Measurements from ENCODE around the gene UPP1.

The UPP1 gene

GRCh38 chr7:48087349-48087748 lies 1.7 kb upstream of the UPP1 start:
- DNase-seq, result no peak

DNA sequence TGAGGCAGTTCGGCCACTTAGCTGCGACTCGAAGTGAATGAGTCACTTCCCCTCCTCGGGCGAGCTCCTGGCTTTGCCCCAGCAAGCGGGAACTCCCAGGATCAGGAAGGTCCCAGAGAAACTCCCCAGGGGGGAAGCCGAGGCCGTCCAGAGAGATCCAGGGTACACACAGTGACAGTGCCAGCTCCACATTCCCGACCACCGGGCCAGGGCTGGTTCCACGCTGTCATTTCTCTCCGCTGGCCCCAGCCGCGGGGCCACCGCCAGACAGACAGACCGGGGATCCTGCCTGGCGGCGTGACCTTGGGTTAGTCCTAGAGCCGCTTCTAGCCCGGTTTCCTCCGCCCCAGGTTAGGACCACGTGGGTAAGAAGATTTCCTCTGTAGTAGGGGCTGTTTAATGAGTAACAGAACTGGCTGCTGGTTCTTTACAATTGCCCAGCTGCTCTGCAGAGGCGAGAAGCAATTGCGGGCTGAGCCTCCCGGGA lies 463 bp upstream of the UPP1 start:
- DNase-seq, result peak in 1 of 2 experiments; percentile 89

DNA sequence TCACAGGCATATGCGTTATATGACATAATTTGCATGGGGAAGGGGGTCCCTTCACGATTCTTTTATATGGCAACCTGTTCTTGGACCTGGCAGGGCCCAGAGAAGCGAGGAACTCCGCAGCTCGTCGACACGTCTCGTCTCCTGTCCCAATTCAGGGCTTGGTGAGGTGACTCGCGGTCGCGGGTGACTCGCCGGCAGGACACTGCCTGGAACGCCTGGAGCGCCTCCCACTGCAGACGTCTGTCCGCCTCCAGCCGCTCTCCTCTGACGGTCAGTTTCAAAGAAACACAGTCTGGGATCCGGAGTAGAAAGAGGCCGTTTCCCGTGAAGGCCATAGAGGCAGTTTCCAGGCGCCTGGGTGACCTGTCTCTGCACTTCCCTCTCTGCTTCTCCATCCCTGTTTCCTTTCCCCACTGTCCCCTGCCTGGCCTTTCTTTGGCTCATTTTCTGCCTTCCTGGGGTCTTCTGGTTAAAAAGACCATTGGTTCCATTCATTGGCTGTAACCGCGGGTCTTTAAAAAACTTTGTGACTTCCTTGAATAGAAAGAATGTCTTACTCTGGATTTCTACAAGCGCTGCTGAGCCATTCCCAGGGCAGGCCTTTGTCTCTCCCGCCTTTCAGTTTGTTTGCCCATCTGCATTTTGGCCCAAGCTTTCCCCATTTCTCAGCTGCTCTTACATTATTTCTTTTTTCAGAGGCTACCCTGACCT lies 1.2 kb downstream of the UPP1 start:
- no peak for DNase-seq

- peak in 1 of 2 experiments; percentile 15 for DNase-seq
Observed at GRCh38 chr7:48091506-48092433, 2.7 kb downstream of the UPP1 start.

- peak in 1 of 2 experiments; percentile 11 for DNase-seq
Observed at GRCh38 chr7:48094861-48095293, 5.8 kb downstream of the UPP1 start.

- no peak for DNase-seq
Observed at GRCh38 chr7:48096273-48096672, 7.2 kb downstream of the UPP1 start.

- no peak for DNase-seq
Observed at GRCh38 chr7:48097521-48098231, 8.6 kb downstream of the UPP1 start.

- no peak for DNase-seq
Observed at GRCh38 chr7:48098846-48099245, 9.8 kb downstream of the UPP1 start.

DNA sequence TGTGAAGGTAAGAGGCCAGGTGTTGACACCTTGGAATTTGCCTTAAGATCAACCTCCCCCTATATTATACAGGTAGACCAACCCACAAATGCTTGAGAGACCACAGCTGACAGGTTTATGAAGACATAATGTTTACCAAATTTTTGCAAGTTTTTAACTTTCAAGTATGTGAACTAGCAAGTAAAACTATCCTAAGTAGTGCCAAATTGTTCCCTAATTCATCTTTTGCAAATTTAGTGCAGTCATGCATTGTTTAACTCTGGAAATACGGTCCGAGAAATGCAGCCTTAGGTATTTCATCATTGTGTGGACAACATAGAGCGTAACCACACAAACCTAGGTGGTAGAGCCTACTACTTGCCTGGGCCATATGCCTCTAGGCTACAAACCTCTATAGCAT lies 10.7 kb downstream of the UPP1 start:
- no peak for DNase-seq

DNA sequence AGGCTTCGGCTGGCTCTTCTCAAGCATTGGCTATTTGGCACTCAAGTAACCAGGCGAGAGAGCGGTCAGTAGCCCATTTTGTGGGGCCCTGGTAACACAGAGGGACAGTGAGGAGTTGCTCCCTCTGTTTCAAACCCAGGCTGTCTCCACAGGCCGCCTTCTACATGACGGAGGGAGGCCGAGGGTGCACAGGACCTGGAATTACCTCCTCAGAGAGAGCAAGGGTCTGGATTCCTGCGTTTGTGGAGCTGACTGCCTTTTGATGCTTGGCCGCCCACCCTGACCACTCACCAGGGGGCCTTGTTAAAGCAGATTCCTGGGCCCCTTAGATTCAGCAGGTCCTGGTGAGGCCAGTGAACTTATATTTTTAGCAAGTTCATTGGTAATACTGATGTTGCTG lies 12.3 kb downstream of the UPP1 start:
- no peak for DNase-seq

DNA sequence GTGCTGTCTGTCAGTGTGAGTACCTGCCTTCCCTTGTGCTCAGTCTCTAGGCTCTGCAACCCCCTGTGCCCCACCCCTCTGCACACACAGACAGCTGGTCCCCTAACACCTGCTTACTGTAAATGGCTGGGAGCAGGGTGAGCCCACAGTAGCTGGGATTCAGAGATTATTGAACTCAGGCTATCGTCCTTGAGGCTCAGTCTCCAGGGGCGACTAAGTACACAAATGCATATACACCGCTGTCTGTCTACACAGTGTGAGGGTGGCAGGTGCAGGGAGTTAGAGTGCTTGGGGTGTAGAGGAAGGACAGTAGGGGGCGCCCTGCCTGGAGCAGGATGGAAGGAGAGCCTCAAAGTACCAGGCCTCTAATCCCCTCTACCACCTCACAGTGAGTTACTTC lies 12.9 kb downstream of the UPP1 start:
- no peak for DNase-seq

- DNase-seq, result peak in 1 of 2 experiments; percentile 2
Observed at GRCh38 chr7:48102530-48102929, 13.5 kb downstream of the UPP1 start.

GRCh38 chr7:48105045-48105444 lies 16.0 kb downstream of the UPP1 start:
- peak in 1 of 2 experiments; percentile 6 for DNase-seq

- DNase-seq, result peak in 1 of 2 experiments; percentile 9
Observed at GRCh38 chr7:48106906-48107659, 18.0 kb downstream of the UPP1 start.

GRCh38 chr7:48107926-48108472 lies 18.9 kb downstream of the UPP1 start:
- DNase-seq, result peak in 1 of 2 experiments; percentile 15

GRCh38 chr7:48108959-48109847 lies 20.1 kb downstream of the UPP1 start:
- peak in 1 of 2 experiments; percentile 16 for DNase-seq

GRCh38 chr7:48109848-48110663 lies 21.0 kb downstream of the UPP1 start:
- DNase-seq, result peak; percentile 92 to 93

DNA sequence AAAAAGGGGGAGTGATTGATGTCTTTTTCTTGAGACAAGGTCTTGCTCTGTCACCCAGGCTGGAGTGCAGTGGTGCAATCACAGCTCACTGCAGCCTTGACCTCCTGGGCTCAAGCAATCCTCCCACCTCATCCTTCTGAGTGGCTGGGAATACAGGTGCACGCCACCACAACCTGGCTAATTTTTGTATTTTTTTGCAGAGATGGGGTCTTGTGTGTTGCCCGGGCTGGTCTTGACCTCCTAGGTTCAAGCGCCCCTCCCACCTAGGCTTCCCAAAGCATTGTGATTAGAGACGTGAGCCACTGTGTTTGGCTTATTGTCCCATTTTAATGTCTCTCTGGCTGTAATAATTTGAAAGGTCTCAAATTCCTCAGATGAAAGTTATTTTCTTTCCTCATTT lies 21.8 kb downstream of the UPP1 start:
- no peak for DNase-seq

DNA sequence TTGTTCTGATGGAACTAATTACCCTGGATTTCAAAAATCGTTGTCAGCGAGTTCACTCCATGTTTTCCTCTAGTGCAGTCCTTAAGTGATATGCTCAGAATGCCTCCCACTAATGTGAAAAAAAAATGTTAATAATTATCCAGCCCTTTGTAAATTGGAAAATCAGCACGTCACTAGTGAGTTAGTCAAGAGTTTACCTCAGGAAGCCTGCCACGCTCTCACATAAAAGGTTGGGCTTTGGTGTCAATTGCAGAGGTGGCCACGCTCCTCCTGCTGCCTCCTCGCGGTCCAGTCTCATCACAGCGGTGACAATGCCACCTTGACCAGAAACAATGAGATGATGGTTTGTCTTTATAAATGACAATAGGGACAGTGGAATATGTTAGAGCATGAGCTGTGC lies 22.5 kb downstream of the UPP1 start:
- no peak for DNase-seq
